Measurements from ENCODE around the gene WFDC11. TPM values are rescaled to one million over a fixed set of nuclear protein-coding genes. Genes with fewer than 3 reads are reported as not detected.

The WFDC11 gene
- total and polyA plus RNA-seq, 2 donors = not detected

Small RNAs within 50 kb of the gene (small RNA-seq; reads per million reads assigned to genes)
- gene MIR3617 = 0.15 reads per million

Other genes starting within 250 kb of the WFDC11 start
- gene WFDC2, start 200.5 kb downstream of the WFDC11 start, total RNA-seq = not detected
- 430 TPM for gene WFDC2, start 200.5 kb downstream of the WFDC11 start, polyA plus RNA-seq
- not detected for gene SPINT3, start 154.6 kb downstream of the WFDC11 start, total RNA-seq
- not detected for gene SPINT3, start 154.6 kb downstream of the WFDC11 start, polyA plus RNA-seq
- not detected for gene WFDC6, start 130.8 kb downstream of the WFDC11 start, total RNA-seq
- gene WFDC6, start 130.8 kb downstream of the WFDC11 start, polyA plus RNA-seq = not detected
- not detected for gene EPPIN, start 122.8 kb downstream of the WFDC11 start, total RNA-seq
- not detected for gene EPPIN, start 122.8 kb downstream of the WFDC11 start, polyA plus RNA-seq
- not detected for gene WFDC8, start 91.0 kb downstream of the WFDC11 start, total RNA-seq
- gene WFDC8, start 91.0 kb downstream of the WFDC11 start, polyA plus RNA-seq = not detected
- gene WFDC10A, start 40.5 kb downstream of the WFDC11 start, total RNA-seq = not detected
- gene WFDC10A, start 40.5 kb downstream of the WFDC11 start, polyA plus RNA-seq = not detected
- gene WFDC9, start 39.0 kb downstream of the WFDC11 start, total RNA-seq = not detected
- gene WFDC9, start 39.0 kb downstream of the WFDC11 start, polyA plus RNA-seq = not detected
- 0.37 TPM for gene WFDC13, start 31.8 kb upstream of the WFDC11 start, total RNA-seq
- gene WFDC13, start 31.8 kb upstream of the WFDC11 start, polyA plus RNA-seq = 0.14 TPM
- gene WFDC10B, start 34.8 kb upstream of the WFDC11 start, total RNA-seq = not detected
- gene WFDC10B, start 34.8 kb upstream of the WFDC11 start, polyA plus RNA-seq = 6.9 TPM
- gene SPINT4, start 52.1 kb upstream of the WFDC11 start, total RNA-seq = not detected
- gene SPINT4, start 52.1 kb upstream of the WFDC11 start, polyA plus RNA-seq = not detected
- gene WFDC3, start 121.6 kb upstream of the WFDC11 start, total RNA-seq = 0.90 TPM
- gene WFDC3, start 121.6 kb upstream of the WFDC11 start, polyA plus RNA-seq = 31.5 TPM
- 8.1 TPM for gene DNTTIP1, start 121.7 kb upstream of the WFDC11 start, total RNA-seq
- 67.0 TPM for gene DNTTIP1, start 121.7 kb upstream of the WFDC11 start, polyA plus RNA-seq
- 15.6 TPM for gene UBE2C, start 142.4 kb upstream of the WFDC11 start, total RNA-seq
- gene UBE2C, start 142.4 kb upstream of the WFDC11 start, polyA plus RNA-seq = 2.2 TPM
- 23.2 TPM for gene TNNC2, start 157.1 kb upstream of the WFDC11 start, total RNA-seq
- 4.1 TPM for gene TNNC2, start 157.1 kb upstream of the WFDC11 start, polyA plus RNA-seq
- gene SNX21, start 163.6 kb upstream of the WFDC11 start, total RNA-seq = 33.5 TPM
- 93.2 TPM for gene SNX21, start 163.6 kb upstream of the WFDC11 start, polyA plus RNA-seq
- 13.1 TPM for gene ACOT8, start 187.2 kb upstream of the WFDC11 start, total RNA-seq
- 29.5 TPM for gene ACOT8, start 187.2 kb upstream of the WFDC11 start, polyA plus RNA-seq
- 5.6 TPM for gene ZSWIM3, start 187.4 kb upstream of the WFDC11 start, total RNA-seq
- 2.7 TPM for gene ZSWIM3, start 187.4 kb upstream of the WFDC11 start, polyA plus RNA-seq
- gene ZSWIM1, start 211.0 kb upstream of the WFDC11 start, total RNA-seq = 4.6 TPM
- gene ZSWIM1, start 211.0 kb upstream of the WFDC11 start, polyA plus RNA-seq = 6.9 TPM
- gene SPATA25, start 217.4 kb upstream of the WFDC11 start, total RNA-seq = 1.7 TPM
- 3.8 TPM for gene SPATA25, start 217.4 kb upstream of the WFDC11 start, polyA plus RNA-seq
- gene NEURL2, start 221.0 kb upstream of the WFDC11 start, total RNA-seq = 4.8 TPM
- 11.7 TPM for gene NEURL2, start 221.0 kb upstream of the WFDC11 start, polyA plus RNA-seq
- gene CTSA, start 221.1 kb upstream of the WFDC11 start, total RNA-seq = 31.7 TPM
- gene CTSA, start 221.1 kb upstream of the WFDC11 start, polyA plus RNA-seq = 129 TPM
- 51.5 TPM for gene PLTP, start 241.9 kb upstream of the WFDC11 start, total RNA-seq
- 221 TPM for gene PLTP, start 241.9 kb upstream of the WFDC11 start, polyA plus RNA-seq

Measured in urinary bladder (tissue), 2 donors.